GM21825 (cell line): Measurements from ENCODE around the gene SPAG5.
A peak's percentile ranks its signal among the peaks of the same experiment; 100 is the strongest.

ENCODE experiments used
- ATAC-seq: cut with Tn5 transposase; IDR thresholded peaks from one replicate; pipeline ENCODE4 v1.9.1; 2021; ENCODE audit warnings: mild to moderate bottlenecking, moderate library complexity; ENCODE audit not compliant: unreplicated experiment

Gene SPAG5

DNA sequence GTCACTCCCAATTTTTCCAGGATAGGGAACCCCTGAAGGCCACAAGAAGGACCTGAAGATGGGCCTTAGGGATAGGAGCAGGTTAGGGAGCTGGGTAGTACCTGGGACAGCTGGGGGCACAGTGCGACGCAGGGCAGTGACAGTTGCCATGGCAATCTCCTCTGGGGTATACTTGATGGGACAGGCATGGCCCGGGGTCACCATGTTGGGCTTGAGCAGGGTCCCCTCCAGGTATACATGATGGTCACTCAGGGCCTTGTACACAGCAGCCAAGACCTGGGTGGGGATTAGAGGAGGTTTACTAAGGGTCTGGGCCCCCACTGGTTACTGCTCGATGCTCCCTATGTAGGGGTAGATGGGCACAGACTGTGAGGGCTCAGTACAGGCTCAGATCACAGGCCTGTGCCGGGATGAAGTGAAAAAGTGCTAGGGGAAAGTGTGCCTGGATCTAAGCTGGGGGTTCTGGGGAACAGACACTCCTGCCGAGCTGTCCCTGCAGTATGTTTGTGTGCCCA, 24.8 kb downstream of the SPAG5 start:
- no peak for ATAC-seq

DNA sequence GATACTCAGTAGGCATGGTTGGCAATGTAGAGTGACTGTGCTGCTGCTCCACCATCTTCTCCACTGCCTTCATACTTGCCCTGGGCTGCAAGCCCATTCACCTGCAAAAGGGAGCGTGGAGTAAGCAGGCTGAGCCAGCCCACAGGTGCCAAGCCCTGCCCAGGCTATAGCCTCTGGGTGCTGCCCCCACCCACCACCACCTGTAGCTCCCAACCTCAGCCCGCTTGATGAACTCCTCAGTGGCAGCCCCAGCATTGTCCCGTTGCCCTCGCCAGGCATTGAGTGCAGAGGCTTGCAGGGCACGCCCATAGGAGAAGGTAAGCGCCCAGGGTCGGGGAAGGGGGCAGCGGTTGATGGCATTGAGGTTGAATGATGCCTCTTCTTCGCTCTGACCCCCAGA, 25.3 kb downstream of the SPAG5 start:
- ATAC-seq: no peak

DNA sequence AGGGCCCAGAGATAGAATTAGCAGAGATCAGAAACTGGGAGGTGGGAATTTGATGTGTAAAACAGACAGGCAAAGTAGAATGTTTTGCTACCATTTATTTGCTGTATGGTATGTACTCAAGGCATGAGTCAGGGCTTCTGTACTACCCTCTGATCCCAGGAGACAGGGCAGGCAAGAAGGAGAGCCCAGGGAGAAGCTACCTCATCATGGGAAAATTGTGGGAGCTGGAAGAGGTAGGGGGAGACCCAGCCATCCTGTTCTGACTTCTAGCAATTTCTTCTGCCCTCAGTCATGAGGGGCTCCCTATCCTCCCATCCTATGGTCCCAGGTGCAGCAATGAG, 25.8 kb downstream of the SPAG5 start:
- ATAC-seq: no peak

DNA sequence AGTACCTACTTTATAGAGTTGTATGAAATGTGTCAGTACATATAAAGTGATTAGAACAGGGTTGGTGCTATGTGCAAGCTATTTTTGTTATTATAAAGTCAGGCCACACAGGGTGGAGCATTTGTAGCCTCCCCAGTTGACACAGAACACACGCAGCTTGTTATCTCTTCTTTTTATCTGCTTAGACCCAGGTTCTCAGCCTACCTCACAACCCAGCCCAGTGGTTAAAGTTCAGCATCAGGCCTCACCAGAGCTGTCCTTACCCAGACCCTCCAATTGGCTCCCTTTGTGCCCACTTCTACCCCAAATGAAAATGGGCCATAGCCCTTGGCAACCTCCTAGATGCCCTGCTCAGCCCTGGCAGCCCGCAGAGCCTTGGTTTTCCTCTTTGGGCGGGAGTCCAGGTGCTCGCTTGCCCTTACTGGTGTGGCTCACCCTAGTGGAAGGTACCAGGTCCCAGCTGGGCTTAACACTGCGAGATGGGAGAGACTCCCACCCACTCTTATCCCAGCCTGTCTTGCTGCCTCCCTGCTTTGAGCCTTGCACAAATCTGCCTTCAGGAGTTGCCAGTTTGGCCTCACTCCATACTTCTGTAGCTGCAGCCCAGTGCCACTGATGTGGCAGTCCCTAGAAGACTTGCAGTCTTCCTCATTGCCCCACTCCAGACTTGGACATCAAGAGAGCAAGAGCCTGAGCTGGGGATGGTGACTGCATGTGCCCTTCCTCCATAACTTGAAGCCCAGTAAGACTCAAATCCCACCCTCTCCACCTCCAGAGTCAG, 26.4 kb downstream of the SPAG5 start:
- no peak for ATAC-seq

DNA sequence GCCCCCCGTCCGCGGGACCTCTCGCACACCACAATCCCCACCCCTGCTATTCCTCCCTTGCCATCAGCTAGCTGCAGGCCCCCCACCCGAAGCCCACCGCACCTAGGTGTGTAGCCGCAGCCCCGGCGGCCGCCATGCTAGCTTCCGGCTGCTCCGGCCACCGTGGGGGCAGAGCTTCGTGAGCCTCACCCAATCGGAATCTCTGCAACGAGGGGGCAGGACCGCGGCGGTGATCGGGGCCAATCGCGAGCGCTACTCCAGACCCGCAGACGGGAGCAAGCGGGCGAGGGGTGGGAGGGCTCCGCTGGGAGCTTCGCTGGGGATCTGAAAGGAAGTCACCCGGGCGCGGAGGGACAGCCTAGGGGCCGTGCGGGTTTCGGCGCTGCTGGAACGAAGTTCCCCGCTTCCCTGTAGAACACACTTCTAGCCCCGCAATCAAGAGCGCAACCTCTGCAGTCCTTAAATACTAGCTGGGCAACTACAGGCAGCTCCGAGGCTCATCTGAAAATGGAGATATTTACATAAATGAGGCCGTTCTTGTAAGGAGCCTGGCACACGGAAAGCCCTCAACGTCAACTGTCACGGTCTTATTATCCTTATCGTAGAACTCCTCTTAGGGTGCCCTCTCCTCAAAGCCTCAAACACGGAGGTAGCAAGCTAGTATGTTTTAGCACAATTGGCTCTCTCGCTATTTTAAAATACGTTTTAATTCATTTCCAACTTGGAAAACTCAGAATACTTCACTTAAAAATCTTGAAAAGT, 27.3 kb downstream of the SPAG5 start, which contains the start of gene PIGS:
PIGS (minus strand) TSS at position 164 of the 762 bp plus-strand sequence; CDS start at position 136, 28 bp downstream.
- ATAC-seq: peak; percentile 71

DNA sequence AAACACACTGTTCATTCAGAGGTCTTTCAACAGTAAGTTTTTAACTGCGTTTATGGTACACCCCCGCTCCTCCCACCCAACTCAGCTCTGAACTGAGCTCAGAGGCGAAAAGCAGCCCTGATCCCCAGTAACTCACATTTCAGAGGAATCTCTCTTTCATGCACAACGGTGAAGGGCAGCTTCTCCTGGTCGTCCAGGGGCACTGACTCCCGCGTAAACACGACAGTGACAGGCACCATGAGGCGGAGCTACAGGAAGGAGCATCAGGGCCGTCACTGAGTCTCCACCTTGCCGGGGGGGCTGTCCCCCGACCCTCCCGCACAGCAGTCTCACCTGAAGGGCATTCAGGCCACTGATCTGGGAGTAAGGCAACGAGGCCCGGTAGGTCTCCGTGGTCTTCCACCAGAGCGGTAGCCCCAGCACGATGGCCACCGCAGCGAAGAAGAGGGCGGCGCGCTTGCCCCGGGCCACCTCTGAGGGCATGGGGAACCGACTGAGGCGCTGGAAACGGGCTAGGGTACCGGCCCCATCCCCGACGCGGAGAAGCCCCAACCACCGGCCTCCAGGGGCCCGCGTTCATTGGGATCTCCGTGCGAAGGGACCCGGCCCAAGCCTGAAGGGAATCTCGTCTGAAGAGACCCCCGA, 28.0 kb downstream of the SPAG5 start:
- ATAC-seq: peak; percentile 31

DNA sequence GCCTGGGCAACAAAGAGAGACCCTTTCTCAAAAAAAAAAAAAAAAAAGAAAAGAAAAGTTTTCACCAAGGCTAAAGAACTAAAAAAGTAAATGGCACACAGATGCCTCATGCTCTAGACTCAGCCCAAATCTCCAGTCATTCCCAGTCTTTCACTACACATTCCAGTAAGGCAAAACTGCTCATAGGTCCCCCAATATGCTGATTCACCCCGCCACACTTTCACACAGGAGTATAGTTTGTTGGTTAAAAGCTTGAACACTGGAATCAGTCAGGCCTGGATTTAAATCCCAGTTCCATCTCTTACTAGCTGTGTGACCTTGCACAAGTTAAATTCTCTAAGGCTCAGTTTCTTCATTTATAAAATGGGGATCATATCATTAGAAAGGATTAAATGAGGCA, 29.4 kb downstream of the SPAG5 start:
- no peak for ATAC-seq

DNA sequence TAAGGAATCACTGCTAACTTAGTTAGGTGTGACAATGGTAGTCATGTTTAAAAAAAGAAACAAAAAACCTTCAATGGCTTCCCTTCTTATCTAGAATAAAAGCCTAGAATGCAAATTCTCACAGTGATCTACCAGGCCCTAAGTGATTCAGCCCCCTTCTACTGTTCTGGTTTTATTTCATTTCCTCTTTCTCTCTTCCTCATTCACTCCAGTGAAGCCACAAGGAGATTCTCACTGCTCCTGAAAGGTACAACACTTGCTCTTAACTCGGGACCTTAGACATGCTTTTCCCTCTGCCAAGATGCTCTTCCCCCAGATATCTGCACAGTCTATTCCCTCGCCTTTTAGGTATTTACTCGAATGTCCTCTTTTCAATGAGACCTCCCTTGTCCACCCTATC, 31.2 kb downstream of the SPAG5 start:
- ATAC-seq: no peak

DNA sequence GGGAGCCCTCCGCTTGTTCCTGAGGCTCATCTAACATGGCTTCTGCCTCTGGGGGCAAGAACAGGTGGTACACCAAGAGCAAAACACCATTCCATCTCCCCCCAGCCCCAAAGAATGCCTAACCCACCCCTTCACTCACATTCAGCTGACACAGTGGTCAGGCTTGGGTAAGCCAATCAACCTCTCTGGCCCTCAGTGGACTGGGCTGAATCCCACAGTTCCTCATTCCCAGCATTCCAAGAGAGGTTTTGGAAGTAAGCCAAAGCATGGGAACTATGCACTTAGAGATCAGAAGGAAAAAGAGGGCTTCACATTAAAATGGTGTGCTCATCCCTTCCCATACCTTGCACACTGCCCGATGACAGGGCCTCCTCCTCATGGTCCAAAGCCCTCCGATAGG, 35.4 kb downstream of the SPAG5 start:
- ATAC-seq: no peak

DNA sequence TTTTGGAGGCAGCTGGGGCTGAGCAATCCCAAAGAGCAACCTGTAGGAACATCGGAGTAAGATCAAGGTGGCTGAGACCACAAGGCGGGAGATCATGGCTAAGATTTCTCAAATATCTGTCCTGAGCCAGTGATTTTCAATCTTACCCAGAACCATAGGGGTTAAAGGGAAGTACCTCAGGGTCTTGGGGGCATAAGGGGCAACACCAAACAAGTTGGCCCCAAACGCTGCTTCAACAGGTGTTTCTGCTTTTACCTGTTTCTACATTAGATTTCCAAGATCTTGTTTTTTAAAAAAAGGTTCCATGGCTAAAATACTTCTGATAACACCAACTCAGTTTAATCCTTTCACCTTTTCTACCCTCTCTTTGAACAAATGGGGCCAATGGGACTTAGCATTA, 43.8 kb downstream of the SPAG5 start:
- ATAC-seq: no peak

DNA sequence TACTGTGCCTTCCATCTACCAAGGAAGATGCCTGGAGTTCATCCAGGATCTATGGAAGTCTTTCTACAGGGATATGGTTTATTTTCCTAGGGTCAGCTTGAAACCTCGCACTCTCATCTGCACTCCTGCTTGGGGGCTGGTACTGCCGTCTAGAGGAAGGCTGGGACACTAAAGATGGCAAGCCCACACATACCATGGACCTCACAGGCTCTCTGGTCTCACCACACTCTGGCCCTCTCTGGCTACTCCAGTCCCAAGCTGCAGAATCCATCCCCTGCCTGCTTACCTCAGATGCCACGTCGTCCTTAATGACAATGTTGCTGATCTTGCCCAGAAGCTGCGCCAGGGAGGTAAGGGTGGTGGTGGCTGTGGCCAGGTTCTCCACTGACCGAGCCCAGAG, 44.3 kb downstream of the SPAG5 start:
- no peak for ATAC-seq

DNA sequence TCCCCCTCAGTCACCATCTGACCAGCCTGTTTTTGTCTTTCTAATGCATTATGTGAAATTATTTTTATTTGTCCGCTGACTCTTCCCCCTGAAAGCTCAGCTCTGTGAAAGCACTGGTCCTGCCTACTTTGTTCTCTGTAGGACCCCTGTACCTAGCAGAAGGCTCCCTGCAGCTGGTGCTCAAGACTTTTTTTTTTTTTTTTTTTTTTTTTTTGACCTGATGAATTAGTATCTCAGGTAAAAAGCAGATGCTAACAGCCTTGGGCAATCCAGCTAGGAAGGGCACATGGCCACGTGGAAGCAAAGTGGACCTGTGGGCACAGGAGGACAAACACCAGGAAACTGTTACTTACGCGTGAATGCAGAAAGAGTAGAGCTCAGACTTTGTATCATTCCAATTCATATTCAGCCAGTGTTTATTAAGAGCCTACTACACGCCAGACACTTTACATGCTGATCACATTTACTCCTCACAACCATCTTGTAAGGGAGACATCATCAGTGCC, 45.8 kb downstream of the SPAG5 start:
- no peak for ATAC-seq

DNA sequence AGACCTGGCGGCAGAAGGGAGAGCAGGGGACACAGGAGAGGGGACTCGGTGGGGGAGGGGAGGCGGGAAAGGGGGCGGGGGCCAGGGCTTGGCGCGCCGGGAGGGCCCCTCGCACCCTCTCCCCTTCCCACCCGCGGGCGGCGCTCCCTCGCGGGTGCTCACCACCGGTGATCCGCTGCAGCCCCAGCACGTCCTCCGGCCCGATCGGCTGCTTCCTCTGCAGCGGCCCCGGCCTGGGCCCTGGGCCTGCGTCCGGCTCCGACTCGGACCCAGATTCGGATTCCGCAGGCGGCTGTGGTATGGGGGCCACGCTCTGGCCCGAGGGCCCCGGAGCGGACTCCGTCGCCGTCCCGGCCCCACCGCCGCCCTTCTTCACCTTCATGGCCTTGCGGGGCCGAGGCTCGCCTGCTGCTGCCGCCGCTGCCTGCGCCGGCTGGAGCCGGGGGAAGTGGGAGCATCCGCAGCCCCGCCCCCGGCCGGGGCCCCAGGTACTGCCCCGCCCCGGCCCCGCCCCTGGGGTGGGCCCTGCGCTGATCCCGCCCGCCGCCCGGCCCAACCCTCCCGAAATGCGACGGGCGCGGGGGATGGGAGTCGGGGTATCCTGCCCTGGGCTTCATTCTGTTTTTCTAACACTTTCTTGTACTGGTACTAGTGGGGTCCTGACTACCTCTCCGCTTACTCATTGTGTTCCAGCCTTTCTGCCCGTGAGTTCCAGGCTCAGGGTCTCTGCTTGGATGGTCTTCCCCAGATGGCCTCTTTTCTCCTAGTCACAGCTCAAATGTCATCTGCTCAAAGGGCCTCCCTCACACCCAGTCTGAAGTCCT, 46.4 kb downstream of the SPAG5 start, which contains the start of gene UNC119:
UNC119 (minus strand) TSS at position 449 of the 824 bp plus-strand sequence; CDS start at position 382, 67 bp downstream.
- peak; percentile 45 for ATAC-seq

DNA sequence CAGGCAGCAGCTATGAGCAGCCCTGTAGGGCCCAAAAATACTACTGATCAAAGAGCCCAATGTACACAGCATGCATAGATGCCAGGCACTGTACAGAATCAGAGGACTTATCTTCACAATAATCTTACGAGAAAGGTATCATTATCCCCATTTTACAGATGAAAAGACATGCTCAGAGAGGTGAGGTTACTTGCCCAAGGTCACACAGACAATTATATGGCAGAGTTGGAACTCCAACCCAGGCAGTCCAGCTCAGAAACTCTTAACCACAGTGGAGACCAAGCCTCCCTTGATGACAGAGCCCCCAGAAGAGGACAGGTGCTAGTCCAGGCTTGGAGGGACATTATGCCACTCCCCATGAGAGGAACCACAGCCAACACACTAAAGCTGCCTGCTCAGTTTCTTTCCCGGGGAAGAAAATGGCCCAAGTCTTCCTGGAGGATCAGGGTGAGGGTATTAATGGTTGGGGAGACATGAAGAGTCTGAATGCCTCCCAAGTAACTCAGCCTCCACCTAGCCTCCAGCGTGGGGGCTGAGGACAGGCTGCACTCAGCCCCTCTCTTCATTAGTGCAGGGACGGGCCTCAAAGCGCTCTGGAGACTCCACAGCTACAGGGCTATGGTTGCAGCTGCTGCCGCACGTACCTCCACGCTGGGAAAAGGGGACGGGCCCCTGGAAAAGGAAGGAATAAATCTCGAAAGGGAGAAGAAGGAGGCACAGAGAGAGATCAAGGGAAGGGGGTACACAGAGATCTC, 47.2 kb downstream of the SPAG5 start:
- no peak for ATAC-seq

DNA sequence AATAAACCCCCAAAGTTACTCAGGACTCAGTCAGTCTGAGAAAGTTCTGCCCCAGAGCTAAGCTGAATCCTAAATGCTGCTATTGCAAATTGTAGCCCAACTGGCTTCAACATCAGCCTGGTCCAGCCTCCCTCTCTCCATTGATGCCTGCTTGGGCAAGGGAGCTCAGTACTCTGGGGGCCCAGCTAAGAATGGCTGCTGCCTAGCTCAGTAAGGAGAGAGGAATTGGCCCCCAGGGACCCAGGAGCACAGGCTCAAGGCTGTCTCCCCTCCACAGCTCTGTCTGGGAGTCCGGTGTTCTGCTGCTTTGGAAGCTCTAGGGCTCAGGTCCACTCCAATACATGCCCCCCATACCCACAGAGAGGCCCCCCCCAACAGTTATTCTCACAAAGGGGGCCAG, 48.0 kb downstream of the SPAG5 start:
- ATAC-seq: no peak

DNA sequence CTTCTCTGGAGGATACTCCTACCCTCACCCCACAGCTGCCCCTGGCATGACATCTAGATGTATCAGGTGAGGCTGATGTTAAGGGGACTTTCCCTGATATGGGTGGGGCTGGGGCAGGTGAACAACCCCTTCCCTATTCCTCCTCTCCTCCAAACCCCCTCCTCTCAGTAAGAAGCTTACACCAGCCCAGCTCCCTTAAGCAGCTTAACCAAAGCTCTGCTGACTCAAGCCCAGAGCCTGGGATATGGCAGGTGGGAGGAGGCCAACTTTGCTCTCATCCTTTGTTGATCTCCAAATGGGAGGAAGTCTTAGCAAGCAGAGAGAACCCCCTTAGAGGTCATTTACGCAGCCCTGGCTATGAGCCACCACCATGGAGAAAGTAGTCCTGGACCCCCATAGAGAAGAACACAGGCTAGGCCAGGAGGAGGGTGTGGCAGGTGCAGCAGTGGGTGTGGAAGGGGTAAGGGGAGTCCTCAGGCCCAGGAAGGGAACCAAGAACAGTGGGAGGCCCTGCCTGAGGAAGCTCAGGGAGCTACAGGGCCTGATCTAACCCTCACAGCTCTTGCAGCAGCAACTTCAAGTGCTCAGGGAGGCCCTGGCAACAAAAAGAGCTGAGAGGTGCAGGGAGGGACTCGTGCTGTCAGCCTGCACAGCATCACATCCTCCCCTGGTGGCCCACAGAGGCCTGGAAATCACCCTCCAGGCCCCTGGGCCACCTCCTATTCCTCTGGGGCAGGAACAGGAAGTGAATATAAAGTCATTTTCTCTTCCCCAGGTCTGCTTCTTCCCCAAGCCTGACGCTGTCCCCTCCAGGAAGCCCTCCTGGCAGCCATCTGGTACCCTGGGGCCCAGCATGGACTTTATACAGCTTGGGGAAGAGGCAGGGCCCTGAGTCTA, 49.3 kb downstream of the SPAG5 start:
- peak; percentile 44 for ATAC-seq

DNA sequence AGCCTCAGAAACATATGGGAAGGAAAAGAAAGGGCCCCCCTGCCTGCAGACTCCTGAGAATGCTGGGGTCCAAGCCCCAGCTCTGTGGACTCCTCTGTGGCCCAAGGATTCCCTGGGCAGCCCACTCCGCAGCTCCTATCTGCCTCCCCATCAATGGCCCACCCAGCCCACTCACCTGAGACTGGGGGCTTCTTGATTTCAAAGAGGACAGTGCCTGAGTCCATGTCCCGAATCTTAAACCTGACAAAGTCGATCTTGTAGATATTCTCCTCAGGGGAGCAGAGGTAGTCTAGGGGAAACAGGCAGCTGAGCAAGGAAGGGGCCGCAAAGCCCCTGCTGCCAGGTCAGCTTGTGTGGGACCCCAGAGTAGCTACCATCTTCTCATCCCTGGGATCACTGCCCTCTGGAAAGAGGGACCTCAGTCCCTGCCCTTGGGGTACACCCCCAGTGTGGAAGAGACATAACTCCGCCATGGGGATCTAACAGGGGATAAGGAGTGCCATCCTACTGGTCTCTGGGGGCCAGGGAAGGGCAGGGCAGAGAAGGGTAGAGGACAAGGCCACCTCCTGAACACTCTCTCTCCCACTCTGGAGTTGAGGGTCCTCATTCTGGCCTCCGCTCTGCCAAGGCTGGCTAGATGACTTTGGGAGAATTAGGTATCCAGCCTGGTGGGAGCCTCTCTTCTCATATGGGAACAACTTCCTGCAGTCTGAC, 50.3 kb downstream of the SPAG5 start:
- no peak for ATAC-seq
